Stimulated activated CD4-positive, alpha-beta T cell treated with anti-CD3 and anti-CD28 coated beads, Interleukin-12 subunit alpha, Interleukin-12 subunit beta, amount 100 ng/mL, for 24 hours (primary cell): ENCODE results near the gene MARCHF10.
A peak's percentile ranks its signal among the peaks of the same experiment; 100 is the strongest.

Source experiments
- DNase-seq, 2 experiments: peaks; one replicate each; pipeline ENCODE4 v3.0.0-alpha.2; 2020; ENCODE audit warnings: low read depth in 2 of 2

Gene MARCHF10

DNA sequence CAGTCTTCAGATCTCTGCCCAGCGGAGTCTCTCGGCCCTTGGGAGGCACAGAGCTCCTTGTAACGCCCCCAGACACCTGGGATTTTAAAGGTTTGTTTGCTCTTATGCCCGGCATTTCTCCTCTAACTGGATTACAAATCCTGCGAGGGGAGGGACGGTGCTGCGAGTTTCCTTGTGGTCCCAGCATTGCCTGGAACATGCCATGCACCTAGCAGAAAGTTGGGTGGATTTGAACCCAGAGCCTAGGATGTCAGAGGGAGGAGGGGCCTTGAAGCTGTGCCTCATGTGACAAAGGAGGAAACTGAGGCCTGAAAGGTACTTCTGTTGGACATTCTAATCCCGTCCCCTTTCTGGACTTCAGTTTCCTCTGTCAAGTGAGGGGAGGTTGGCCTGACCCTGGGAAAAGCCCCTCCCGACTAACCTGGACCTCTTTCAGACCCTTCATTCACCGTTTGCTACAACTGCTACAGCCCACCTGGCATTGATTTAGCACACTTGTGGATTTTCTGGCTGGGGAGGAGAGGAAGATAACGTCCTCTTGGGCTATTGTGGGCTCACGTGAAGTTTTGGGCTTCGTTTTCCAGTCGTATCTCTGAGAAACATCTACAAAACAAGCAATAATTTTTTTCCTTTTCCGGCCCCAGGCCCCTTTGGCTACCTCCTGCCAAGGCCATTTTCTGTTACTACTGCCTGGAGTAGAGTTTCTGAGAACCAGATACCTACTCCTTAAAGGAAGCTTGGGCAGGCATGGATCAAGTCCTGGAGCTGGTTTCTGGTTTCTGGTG, 149.8 kb downstream of the MARCHF10 start:
- no peak for DNase-seq

DNA sequence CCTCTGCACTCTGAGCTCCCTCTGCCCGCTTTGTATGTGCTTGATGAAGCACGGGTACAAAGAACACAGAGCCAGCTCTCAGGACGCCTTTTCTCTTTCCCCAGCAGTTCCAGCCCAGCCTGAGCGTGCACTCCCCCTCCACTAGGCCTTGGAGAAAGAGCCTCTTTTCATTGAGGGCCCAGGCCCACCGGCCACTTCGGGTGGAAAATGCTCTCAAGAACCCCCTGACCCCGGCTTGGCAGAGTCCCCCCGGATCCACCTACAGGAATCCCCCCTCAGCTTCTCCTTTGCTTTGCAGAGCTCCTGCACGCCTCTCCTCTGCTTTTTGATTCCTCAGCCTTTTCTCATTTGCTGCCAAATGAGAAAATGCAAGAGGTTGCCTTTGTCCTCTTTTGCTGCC, 150.4 kb downstream of the MARCHF10 start:
- no peak for DNase-seq

DNA sequence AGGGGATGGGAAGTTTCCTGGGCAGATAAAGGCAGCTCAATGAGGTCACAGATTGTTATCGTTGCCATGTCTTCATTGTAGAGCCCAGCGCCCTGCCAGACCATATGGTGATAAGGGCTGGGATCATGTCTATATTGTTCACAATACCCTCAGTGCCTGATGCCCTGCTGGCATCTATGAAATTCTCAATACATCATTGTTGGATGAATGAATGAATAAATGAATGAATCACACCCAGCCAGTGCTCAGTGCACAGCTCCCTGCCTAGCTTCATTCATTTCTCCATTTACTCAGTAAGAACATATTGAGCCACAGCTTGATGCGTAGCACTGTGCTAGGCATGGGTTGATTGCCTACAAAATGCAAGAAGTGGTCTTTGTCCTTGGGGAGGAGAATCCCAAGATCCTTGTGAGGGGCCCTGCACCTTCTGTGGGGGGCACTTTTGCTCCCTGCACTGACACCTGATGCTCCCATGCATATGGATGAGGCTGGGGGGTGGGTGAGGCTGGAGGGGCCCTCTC, 150.9 kb downstream of the MARCHF10 start:
- DNase-seq = no peak

- no peak for DNase-seq
These were observed 151.7 kb downstream of the MARCHF10 start for GRCh38 chr17:62656446-62656845.

DNA sequence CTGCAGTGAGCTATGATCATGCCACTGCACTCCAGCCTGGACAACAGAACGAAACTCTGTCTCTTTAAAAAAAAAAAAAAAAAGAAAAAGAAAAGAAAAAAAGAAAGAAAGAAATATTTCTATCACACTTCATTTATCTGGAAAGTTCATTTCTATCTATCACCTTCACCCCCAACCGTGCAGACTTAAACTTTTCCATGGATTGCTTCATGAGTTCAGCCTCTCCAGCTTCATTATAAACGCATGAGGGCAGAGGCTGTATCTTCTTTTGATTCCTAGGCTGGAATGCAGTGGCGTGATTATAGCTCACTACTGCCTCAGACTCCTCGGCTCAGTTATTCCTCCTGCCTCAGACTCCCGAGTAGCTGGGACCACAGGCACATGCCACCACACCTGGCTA, 152.5 kb downstream of the MARCHF10 start:
- DNase-seq = no peak

DNA sequence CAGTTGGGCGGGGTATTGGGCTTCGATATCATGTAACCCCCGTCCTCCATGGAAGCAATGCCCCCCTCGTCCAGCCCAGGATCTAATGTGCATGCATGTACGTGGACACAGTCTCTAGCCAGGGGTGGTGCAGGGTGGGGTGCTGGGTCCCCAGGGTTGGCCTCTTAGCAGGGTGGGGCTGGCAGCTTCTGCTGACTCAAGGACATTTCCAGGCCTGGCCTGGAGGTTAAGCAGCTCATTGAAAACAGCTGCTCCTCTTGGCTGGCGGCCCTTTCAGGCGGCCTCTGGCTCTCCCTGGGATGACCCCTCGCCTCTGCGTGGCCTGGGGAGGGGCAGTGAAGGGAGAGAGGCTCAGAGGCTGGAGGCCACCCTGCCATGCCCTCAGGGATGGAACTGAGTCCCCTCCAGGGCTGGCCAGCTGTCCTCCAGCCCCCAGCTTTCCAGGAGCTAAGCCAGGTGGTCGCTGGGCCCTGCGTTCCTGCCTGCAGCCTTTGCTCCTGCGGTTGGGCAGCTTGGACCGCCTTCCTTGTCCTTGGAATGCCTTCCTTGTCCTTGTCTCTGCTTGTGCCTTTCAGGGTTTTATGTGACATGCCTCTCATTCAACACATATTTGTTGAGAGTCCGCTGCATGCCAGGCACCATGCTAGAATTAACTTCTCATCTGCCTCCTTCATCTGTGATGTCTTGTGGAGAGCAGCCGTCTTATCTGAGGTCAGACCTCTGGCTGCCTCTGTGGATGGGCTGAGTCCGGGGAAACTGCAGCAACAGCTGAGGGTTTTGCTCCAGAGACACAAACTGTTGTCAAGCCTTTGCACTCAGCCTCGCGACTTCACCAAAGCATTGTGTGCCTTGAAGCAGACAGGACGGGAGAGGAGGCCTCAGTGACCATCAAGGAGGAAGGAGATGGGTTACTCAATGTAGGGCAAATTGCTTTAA, 154.0 kb downstream of the MARCHF10 start:
- DNase-seq = no peak

DNA sequence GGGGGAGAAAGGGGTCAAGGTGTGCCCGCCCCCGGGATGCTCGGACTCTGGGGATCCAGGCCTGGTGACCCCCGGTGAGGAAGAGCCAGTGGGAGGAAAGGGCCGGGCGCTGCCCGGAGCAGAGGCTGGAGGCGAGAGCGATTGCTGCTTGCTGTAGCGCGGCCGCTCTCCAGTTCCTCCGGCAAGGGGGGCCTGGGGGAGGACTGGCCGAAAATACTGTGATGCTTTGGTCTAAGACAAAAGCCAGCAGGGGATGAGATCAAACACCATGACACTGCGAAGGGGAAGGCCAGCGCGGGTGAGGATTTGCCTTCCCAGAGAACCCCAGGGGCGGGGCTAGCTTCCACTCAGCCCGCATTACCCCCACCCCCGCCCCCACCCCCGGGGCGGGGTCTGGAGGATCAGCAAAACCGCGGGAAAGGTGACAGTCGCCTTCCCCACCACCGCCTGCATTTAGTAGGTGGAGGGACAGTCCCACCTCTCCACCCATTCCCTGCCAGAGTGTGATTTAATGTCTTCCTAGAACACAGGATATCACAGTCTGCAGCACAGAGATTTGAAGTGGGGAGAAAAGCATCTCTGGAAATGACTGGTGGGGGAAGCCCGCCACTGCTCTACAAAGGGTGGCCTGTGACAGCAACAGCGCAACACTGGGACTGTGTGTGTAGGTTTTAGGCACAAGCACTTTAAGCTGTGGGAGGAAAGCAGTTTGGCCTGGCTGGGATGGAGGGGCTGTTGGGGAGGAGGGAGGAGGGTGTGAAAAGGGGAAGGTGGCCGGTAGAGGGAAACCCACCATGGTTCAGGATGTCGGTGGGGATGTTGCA, 154.9 kb downstream of the MARCHF10 start:
- DNase-seq = peak; percentile 79 to 96

- peak in 1 of 2 experiments; percentile 15 for DNase-seq
These were observed 155.7 kb downstream of the MARCHF10 start for GRCh38 chr17:62652251-62653001.
